Stimulated activated CD4-positive, alpha-beta T cell treated with anti-CD3 and anti-CD28 coated beads, Interleukin-2, amount 100 ng/mL, for 24 hours (primary cell): ENCODE data around the gene TBC1D2.

Experiments
- DNase-seq, 2 donors: peaks; one replicate each; pipeline ENCODE4 v3.0.0-alpha.2; 2020

TBC1D2 gene

DNA sequence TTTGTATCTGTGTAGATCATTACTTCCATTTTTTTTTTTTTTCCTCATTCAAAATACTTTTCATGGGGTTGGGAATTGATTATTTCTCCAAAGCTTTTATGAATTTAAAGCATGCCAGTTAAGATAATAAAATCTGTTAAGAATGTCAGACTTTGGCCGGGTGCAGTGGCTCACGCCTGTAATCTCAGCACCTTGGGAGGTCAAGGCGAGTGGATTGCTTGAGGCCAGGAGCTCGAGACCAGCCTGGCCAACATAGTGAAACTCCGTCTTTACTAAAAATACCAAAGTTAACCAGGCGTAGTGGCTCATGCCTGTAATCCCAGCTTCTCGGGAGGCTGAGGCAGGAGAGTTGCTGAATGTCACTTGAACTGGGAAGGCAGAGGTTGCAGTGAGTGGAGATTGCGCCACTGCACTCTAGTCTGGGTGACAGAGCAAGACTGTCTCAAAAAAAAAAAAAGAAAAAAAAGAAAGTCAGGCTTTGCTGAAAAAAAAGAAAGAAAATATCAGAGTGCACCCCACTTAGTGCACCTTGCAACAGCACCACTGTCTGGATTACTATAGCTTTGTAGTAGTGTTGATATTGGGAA lies 18.5 kb downstream of the TBC1D2 start:
- no peak for DNase-seq

DNA sequence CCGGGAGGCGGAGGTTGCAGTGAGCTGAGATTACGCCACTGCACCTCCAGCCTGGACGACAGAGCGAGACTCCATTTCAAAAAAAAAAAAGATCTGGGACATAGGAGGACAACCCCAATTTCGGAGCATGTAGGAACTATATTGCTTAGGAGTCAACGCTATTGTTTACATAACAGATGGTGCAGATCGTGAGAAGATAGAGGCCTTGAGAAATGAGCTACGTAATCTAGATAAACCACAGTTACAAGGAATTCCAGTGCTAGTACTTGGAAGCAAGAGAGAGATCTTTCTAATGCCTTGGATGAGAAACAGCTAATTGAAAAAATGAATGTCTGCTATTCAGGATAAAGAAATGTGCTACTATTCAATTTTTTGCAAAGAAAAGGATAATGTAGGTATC lies 20.3 kb downstream of the TBC1D2 start:
- no peak for DNase-seq

DNA sequence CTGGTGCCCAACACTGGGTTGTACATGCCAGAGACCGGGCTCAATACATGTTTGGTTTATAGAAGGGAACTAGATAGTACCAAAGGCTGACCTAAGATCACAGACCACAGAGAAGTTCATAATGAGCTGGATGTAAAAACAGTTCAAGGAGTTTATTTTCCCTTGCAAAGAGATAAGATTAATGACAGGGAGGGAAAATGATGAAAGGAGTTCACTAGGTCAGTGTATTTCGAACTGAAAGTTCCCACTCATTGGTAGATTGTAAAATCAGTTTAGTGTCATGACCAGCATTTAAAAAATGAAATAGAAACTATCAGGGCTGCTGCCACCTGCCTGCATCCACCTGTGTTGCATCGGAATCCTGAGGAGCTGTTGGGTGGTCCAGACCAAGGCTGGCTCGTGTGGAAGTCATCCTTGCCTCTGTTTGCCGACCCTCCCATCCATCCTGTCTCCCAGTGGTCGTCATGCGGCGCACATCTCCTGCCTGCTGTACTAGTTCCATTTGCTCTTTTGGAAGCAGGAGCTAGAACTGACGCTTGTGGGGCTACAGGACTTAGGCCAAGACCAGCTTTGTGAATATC lies 21.1 kb downstream of the TBC1D2 start:
- no peak for DNase-seq

GRCh38 chr9:98232926-98233325 lies 22.5 kb downstream of the TBC1D2 start:
- DNase-seq = no peak

DNA sequence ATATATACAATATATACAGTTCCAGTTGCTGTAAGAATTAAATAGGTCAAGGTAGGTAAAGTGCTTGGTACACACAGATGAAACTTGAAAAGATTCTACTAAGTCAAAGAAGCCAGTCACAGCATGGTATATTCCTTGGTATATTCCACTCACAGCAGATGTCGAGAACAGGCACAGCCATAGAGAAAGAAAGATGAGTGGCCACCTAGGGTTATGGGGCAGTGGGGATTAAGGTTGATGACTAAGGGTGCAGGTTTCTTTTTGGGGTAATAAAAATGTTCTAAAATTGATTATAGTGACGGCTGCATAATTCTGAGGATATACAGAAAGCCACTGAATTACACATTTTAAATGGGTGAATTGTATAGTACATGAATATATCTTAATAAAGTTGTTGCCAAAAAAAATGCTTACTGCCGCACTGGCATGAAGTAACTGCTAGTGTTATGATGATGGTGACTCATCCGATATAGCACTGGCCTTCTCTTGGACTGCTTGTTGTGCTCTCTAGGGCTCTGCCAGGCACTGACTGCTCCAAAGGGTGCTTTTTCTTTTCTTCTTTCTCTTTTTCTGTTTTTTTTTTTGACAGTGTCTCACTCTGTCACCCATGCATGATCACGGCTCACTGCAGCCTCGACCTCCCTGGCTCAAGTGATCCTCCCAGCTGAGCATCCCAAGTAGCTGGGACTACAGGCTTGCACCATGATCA lies 23.5 kb downstream of the TBC1D2 start:
- DNase-seq = no peak

- DNase-seq = no peak
These were observed 24.7 kb downstream of the TBC1D2 start for GRCh38 chr9:98230789-98231188.

DNA sequence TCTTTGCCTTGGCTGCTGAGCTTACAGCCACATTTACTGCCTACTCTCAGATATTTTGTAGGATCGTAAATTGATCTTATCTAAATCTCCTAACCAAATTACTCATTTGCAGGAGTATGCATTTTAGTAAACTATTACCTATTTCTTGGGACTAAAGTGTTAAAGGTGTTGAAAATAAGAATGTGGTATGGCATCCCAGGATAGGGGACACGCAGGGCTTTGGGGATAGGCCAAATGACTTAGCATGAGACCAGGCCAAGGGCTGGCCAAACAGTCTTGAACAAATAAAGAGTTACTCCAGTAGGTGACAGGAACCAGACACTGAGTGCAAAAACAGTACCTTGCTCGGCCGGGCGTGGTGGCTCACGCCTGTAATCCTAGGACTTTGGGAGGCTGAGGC lies 25.1 kb downstream of the TBC1D2 start:
- DNase-seq = no peak

DNA sequence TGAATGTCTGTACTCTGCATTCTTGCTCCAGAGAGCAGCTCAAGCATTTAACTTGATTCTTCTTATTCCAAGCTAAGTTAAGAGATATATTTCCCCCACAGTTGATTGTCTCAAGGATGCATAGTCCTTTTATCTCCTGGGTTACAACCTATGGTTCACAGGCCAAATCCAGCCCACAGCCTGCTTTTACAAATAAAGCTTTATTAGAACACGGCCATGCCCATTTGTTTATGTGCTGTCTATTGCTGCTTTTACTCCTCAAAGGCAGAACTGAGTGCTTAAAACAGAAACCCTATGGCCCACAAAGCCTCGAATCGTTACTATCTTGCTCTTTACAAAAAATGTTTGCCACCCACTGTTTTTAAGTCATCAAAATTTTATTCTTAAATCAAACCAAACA lies 25.8 kb downstream of the TBC1D2 start:
- DNase-seq = no peak

- no peak for DNase-seq
These were observed 26.4 kb downstream of the TBC1D2 start for GRCh38 chr9:98229090-98229395.

- no peak for DNase-seq
These were observed 26.9 kb downstream of the TBC1D2 start for GRCh38 chr9:98228392-98229089.

GRCh38 chr9:98227883-98228282 lies 27.6 kb downstream of the TBC1D2 start:
- no peak for DNase-seq

GRCh38 chr9:98226957-98227356 lies 28.5 kb downstream of the TBC1D2 start:
- DNase-seq = no peak

GRCh38 chr9:98226516-98226915 lies 28.9 kb downstream of the TBC1D2 start:
- DNase-seq = no peak

GRCh38 chr9:98225015-98225442 lies 30.4 kb downstream of the TBC1D2 start:
- no peak for DNase-seq

- no peak for DNase-seq
These were observed 32.4 kb downstream of the TBC1D2 start for GRCh38 chr9:98222885-98223691.

DNA sequence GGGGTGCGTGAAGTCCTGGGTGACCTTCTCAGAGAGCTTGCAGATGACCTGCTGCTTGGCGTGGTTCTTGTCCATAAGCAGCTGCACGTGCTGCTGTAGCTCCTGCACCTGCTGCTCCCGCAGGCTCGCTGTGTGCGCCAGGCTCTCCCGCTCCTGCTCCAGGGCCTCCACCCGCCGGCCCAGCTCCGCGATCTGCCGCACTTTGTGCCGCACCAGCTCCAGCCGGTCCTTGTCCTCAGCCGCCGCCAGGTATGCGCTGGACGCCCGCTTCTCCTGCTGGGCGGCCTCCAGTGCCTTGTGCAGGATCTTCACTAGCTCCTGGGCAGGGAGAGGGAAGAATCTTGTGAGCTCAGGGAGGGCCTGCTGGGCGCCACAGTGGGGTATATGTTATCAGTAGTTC lies 34.5 kb downstream of the TBC1D2 start:
- DNase-seq = no peak

DNA sequence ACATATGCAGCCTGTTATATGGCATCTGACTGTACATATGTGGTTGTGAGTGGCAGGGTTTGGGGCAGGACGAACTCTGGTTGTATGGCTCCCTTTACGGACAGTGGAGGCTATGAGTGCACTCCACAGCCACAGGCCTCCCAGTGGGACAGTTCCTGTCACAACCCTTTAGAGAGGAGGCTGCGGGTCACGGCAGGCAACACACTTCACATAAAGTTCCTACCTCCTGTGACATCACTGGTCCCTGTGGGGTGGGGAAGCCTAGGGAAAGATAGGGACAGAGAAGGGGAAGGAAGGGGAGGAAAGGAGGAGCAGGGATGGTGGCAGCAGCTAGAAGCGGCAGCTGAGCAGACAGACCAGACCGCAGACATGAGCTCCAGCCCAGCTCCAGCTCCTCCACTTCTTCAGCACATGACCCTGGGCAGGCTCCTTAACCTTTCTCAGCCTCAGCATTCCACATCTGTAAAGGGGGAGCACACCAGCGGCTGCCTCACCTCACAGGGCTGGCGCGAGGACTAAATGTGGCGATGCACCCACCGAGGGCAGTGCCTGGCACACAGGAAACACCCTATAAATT lies 35.6 kb downstream of the TBC1D2 start:
- DNase-seq = no peak

- DNase-seq = no peak
These were observed 36.1 kb downstream of the TBC1D2 start for GRCh38 chr9:98219364-98219716.

- no peak for DNase-seq
These were observed 36.7 kb downstream of the TBC1D2 start for GRCh38 chr9:98218562-98219363.

DNA sequence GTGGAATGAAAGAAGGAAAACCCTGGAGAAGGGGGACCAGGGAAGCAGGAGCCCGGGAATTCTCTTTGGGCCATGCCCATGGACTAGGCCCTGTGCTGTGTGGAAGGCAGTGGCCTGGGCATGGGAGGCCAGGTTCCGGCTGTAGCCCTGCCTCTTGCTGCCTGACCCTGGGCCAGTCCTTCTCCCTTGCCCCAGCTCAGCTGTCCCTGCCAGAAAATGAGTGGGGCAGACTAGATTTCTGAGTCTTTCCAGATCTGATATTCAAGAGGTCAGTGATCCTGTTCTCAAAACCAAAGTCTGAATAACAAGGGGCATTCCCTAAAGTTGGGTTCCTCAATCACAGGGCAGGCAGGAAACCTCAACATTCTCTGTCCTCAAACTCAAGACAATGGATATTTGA lies 38.2 kb downstream of the TBC1D2 start:
- no peak for DNase-seq

DNA sequence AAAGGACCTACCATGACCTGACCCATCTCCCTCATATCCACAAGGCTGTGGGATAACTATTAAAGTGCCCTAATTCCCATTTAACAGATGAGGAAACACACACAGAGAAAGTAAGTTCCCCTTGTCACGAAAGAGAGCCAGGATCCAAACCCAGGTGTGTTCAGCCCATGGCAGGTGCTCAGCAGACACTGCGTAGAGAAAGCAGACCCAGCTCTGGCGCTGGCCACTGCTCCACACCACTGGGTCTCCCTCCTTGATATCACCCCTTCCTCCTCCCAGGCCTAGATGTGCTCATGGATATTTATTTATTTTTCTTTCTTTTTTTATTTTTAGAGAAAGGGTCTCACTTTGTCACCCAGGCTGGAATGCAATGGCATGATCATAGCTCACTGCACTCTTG lies 39.1 kb downstream of the TBC1D2 start:
- DNase-seq = no peak

DNA sequence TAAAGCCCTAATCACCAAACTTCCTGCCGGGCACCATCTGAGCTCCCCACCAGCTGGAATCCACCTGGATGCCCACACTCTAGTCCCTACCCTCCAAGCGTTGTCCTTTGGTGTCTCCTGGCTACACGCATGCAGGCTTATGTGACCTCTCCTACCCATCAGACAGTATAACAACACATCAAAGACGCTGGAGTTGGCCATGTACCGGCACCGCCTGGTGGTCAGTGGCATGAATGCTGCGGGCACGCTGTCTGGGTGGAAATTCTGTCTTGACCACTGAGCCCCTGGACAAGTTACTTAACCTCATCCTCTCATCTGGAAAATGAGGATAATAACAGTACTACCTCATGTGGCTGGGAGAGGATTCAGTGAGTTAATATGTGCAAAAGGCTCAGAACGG lies 39.6 kb downstream of the TBC1D2 start:
- no peak for DNase-seq
